ENCODE results near the gene MTOR.
A peak's percentile ranks its signal among the peaks of the same experiment; 100 is the strongest.
"Not testable (repeated sequence)": the region's sequence is repeated elsewhere in the genome, so short reads cannot be mapped to it uniquely, and the experiment has no call there.

The MTOR gene

GRCh38 chr1:11105586-11105985, 156.8 kb downstream of the MTOR start:
- no peaks in the 10 kb centered on the region for H4K20me1 ChIP-seq (ENCODE audit: insufficient read depth)
- no peaks in the 10 kb centered on the region for H3K4me1 ChIP-seq (ENCODE audit: low read depth, poor library complexity, severe bottlenecking)
- TF ChIP-seq, protein P1, sequence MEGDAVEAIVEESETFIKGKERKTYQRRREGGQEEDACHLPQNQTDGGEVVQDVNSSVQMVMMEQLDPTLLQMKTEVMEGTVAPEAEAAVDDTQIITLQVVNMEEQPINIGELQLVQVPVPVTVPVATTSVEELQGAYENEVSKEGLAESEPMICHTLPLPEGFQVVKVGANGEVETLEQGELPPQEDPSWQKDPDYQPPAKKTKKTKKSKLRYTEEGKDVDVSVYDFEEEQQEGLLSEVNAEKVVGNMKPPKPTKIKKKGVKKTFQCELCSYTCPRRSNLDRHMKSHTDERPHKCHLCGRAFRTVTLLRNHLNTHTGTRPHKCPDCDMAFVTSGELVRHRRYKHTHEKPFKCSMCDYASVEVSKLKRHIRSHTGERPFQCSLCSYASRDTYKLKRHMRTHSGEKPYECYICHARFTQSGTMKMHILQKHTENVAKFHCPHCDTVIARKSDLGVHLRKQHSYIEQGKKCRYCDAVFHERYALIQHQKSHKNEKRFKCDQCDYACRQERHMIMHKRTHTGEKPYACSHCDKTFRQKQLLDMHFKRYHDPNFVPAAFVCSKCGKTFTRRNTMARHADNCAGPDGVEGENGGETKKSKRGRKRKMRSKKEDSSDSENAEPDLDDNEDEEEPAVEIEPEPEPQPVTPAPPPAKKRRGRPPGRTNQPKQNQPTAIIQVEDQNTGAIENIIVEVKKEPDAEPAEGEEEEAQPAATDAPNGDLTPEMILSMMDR (conservative IDR thresholded peaks at IDR 0.05; ENCODE audit: low read depth, low read length), result no peak
- H2AFZ ChIP-seq (ENCODE audit: low read depth), result no peak overlapping the region
- H3K79me2 ChIP-seq (ENCODE audit: insufficient read depth, low read depth), result no peaks in the 10 kb centered on the region
- H3K27me3 ChIP-seq (ENCODE audit: insufficient read depth, low read depth), result no peaks in the 10 kb centered on the region
- no peaks in the 10 kb centered on the region for H3K36me3 ChIP-seq (ENCODE audit: insufficient read depth)
- H3K9ac ChIP-seq, result no peak overlapping the region
- H3K4me2 ChIP-seq, result no peak overlapping the region
- no peak overlapping the region for H3K4me3 ChIP-seq (IDR thresholded peaks at IDR 0.05; ENCODE audit: insufficient read depth, low read depth, low read length)
- no peak overlapping the region for H3K27ac ChIP-seq

DNA sequence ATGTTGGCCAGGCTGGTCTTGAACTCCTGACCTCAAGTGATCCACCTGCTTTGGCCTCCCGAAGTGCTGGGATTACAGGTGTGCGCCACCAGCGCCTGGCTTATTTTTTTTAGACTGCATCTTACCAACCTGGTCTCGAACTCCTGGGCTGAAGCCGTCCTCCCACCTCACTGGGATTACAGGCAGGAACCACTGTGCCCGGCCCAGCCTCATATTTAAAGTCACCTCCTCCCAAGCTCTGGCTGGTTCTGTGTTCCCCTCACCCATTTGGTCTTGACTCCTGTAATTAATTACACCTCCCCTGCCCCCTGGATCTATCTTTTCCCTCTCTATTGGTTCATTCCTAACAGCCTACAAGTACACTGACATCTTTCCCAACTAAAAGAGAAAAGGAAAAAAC, 161.0 kb downstream of the MTOR start:
- H3K4me2 ChIP-seq, result no peak overlapping the region
- no peak overlapping the region for H2AFZ ChIP-seq (ENCODE audit: low read depth)
- no peaks in the 10 kb centered on the region for H3K36me3 ChIP-seq (ENCODE audit: insufficient read depth)
- H3K27me3 ChIP-seq (ENCODE audit: insufficient read depth, low read depth), result no peaks in the 10 kb centered on the region
- no peak overlapping the region for H3K27ac ChIP-seq
- no peak overlapping the region for H3K4me3 ChIP-seq (IDR thresholded peaks at IDR 0.05; ENCODE audit: insufficient read depth, low read depth, low read length)
- no peak overlapping the region for H3K9ac ChIP-seq
- TF ChIP-seq, protein P1 (conservative IDR thresholded peaks at IDR 0.05; ENCODE audit: low read depth, low read length), result no peak
- no peaks in the 10 kb centered on the region for H4K20me1 ChIP-seq (ENCODE audit: insufficient read depth)
- peaks cover 13% of the 10 kb centered on the region for H3K4me1 ChIP-seq (ENCODE audit: low read depth, poor library complexity, severe bottlenecking)
- peaks cover 17% of the 10 kb centered on the region; the same call in 1 of the 2 replicates for H3K79me2 ChIP-seq (ENCODE audit: insufficient read depth, low read depth)

DNA sequence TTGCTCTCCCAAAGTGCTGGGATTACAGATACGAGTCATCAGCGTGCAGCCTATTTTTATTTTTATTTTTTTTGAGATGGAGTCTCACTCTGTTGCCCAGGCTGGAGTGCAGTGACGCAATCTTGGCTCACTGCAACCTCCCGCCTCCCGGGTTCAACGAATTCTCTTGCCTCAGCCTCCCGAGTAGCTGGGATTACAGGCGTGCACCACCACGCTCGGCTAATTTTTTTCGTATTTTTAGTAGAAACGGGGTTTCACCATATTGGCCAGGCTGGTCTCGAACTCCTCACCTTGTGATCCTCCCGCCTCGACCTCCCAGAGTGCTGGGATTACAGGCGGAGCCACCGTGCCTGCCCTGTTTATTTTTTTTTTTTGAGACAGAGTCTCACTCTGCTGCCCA, 161.5 kb downstream of the MTOR start:
- H3K27me3 ChIP-seq (ENCODE audit: insufficient read depth, low read depth); H3K27ac ChIP-seq; H4K20me1 ChIP-seq (ENCODE audit: insufficient read depth); H3K9ac ChIP-seq; H2AFZ ChIP-seq (ENCODE audit: low read depth); H3K36me3 ChIP-seq (ENCODE audit: insufficient read depth); H3K4me3 ChIP-seq (IDR thresholded peaks at IDR 0.05; ENCODE audit: insufficient read depth, low read depth, low read length); H3K4me2 ChIP-seq: not testable (repeated sequence)
- Histone ChIP-seq H3K4me1 (ENCODE audit: low read depth, poor library complexity, severe bottlenecking) (peaks cover 13% of the 10 kb centered on the region), H3K79me2 (ENCODE audit: insufficient read depth, low read depth) (peaks cover 17% of the 10 kb centered on the region; the same call in 1 of the 2 replicates)

DNA sequence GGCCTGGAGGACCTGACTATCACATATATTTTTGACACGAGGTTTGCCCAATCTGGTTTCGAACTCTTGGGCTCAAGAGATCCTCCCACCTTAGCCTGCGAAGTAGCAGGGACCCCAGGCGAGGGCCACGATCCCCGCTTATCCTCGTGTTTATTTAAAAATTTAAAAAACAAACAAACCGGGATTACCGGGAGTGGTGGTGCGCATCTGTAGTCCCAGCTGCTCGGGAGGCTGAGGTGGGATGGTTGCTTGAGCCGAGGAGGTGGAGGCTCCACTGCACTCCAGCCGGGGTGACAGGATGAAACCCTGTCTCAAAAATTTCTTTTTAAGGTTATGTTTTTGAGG, 162.2 kb downstream of the MTOR start:
- Histone ChIP-seq H3K4me3 (IDR thresholded peaks at IDR 0.05; ENCODE audit: insufficient read depth, low read depth, low read length) (no peak overlapping the region), H3K4me2 (peak overlapping the region; percentile 86), H3K27me3 (ENCODE audit: insufficient read depth, low read depth) (no peaks in the 10 kb centered on the region), H3K27ac (peak overlapping the region; percentile 74; the same call in 1 of the 2 replicates), H3K36me3 (ENCODE audit: insufficient read depth) (no peaks in the 10 kb centered on the region; the same call in 1 of the 2 replicates), H4K20me1 (ENCODE audit: insufficient read depth) (no peaks in the 10 kb centered on the region), H3K9ac (peak overlapping the region; percentile 93; the same call in 1 of the 2 replicates), H3K79me2 (ENCODE audit: insufficient read depth, low read depth) (peaks cover 17% of the 10 kb centered on the region; the same call in 1 of the 2 replicates), H2AFZ (ENCODE audit: low read depth) (peak overlapping the region; percentile 92), H3K4me1 (ENCODE audit: low read depth, poor library complexity, severe bottlenecking) (peaks cover 13% of the 10 kb centered on the region)
- TF ChIP-seq, protein P1 (conservative IDR thresholded peaks at IDR 0.05; ENCODE audit: low read depth, low read length), result no peak

- Histone ChIP-seq H4K20me1 (ENCODE audit: insufficient read depth) (no peaks in the 10 kb centered on the region), H3K27ac (peak within 1 kb of the TSS; percentile 74), H3K36me3 (ENCODE audit: insufficient read depth) (no peaks in the 10 kb centered on the region; the same call in 1 of the 2 replicates), H3K79me2 (ENCODE audit: insufficient read depth, low read depth) (peaks cover 17% of the 10 kb centered on the region; the same call in 1 of the 2 replicates), H2AFZ (ENCODE audit: low read depth) (peak within 1 kb of the TSS; percentile 92), H3K27me3 (ENCODE audit: insufficient read depth, low read depth) (no peaks in the 10 kb centered on the region), H3K4me1 (ENCODE audit: low read depth, poor library complexity, severe bottlenecking) (peaks cover 13% of the 10 kb centered on the region), H3K4me3 (IDR thresholded peaks at IDR 0.05; ENCODE audit: insufficient read depth, low read depth, low read length) (peak within 1 kb of the TSS; percentile 81), H3K4me2 (peak within 1 kb of the TSS; percentile 86), H3K9ac (peak within 1 kb of the TSS; percentile 93)
- TF ChIP-seq, protein P1 (conservative IDR thresholded peaks at IDR 0.05; ENCODE audit: low read depth, low read length), result no peak
Measured at GRCh38 chr1:11099310-11100148, 162.8 kb downstream of the MTOR start, which contains the start of gene EXOSC10. Gene EXOSC10 (minus strand): TSS chr1:11099869. CDS start chr1:11099831, 38 bp downstream.

All from KMS-11 (cell line).